Activated CD8-positive, alpha-beta T cell treated with anti-CD3 and anti-CD28 coated beads for 36 hours (primary cell): Measurements from ENCODE around the gene CARD14. TPM values are rescaled to one million over a fixed set of nuclear protein-coding genes. Genes with fewer than 3 reads are reported as not detected.
A peak's percentile ranks its signal among the peaks of the same experiment; 100 is the strongest.
"Not testable (repeated sequence)": the region's sequence is repeated elsewhere in the genome, so short reads cannot be mapped to it uniquely, and the experiment has no call there.

Source experiments
- ATAC-seq: fragments of 200-7000 bp; cut with Tn5 transposase; one replicate; pipeline ENCODE4 v1.10.0; 2021; ENCODE audit warnings: mild to moderate bottlenecking, moderate library complexity
- CTCF ChIA-PET: fragments of 350-600 bp; sonication (Branson Sonifier 250); formaldehyde crosslinking; loops from one replicate; lab custom pipeline; 2021; ENCODE audit warnings: antibody characterized with exemption; lab: Charles Lee
- POLR2A ChIA-PET: fragments of 350-600 bp; sonication (Branson Sonifier 250); formaldehyde crosslinking; loops from one replicate; lab custom pipeline; 2021; ENCODE audit warnings: antibody characterized with exemption; lab: Charles Lee
- DNase-seq: peaks from one replicate; pipeline ENCODE4 v3.0.0-alpha.2; 2020
- H3K27ac Mint-ChIP-seq: one replicate; pipeline ENCODE4 v1.8.0; 2021; ENCODE audit warnings: mild to moderate bottlenecking, mixed read lengths
- H3K27me3 Mint-ChIP-seq: one replicate; pipeline ENCODE4 v1.8.0; 2021; ENCODE audit warnings: mixed read lengths
- H3K36me3 Mint-ChIP-seq: one replicate; pipeline ENCODE4 v1.8.0; 2021; ENCODE audit warnings: low read depth, mixed read lengths
- H3K4me1 Mint-ChIP-seq: one replicate; pipeline ENCODE4 v1.8.0; 2021; ENCODE audit warnings: low read depth, mixed read lengths
- H3K4me3 Mint-ChIP-seq: one replicate; pipeline ENCODE4 v1.8.0; 2021; ENCODE audit warnings: mild to moderate bottlenecking, moderate library complexity, mixed read lengths
- H3K9me3 Mint-ChIP-seq: one replicate; pipeline ENCODE4 v1.8.0; 2021; ENCODE audit warnings: mixed read lengths
- intact Hi-C: fragments of 100-400 bp; cut with micrococcal nuclease; formaldehyde crosslinking; loops from one replicate; pipeline ENCODE4 v1.10.0; 2022
- total RNA-seq, 2 experiments: library from RNA; stranded (reverse); gene quantifications; one replicate each; pipeline ENCODE4 v1.2.3, GENCODE V29; 2021
- TF ChIP-seq, protein P1 (sequence below): fragments of 200-600 bp; IDR thresholded peaks from one replicate; pipeline ENCODE4 v1.8.0; 2022; ENCODE audit warnings: antibody characterized with exemption, mild to moderate bottlenecking

Gene CARD14
- total RNA-seq, 2 experiments from 2014 or later, result 0.11 to 0.50 TPM

DNA sequence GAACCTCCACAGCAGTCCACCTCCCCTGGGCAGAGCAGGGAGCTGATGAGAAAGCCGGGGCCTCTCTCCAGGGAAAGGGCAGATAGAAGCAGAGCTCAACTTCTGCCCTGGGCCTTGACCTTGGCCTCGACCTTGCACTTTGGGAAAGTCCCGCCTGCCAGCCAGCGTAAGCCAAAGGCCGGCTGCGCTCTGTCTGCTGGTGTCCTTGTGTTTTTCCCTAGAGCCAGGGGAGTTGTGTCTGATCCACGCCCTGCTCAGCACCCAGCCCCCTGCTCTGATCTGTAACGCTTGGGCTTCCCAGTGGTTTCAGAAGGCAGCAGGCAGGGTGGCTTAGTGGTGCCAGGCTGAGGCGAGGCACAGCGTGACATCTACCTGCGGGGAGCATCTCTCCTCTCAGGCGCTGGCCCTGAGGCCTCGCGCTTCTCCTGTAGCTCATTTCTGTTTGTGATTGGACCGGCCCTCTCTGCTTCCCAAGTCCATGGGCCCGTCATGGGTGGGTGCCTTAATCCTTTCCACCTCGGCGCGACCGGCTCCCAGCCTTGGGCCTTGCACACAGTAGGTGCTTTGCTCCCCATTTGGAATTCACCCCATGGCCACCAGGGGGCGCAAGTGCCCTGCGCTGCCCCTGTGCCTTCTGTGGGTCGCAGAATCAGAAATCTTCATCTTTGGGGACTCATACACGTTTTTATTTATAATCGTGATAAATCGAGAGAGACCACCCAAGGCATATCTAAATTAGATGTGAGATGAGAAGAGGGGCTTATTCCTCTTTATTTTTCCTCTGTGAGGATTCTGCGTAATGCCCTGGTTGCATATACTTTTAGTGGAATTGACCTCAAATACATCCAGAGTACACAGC lies 26.1 kb downstream of the CARD14 start:
- DNase-seq (peak; percentile 53), ATAC-seq (peak; percentile 47)
- TF ChIP-seq, protein P1, sequence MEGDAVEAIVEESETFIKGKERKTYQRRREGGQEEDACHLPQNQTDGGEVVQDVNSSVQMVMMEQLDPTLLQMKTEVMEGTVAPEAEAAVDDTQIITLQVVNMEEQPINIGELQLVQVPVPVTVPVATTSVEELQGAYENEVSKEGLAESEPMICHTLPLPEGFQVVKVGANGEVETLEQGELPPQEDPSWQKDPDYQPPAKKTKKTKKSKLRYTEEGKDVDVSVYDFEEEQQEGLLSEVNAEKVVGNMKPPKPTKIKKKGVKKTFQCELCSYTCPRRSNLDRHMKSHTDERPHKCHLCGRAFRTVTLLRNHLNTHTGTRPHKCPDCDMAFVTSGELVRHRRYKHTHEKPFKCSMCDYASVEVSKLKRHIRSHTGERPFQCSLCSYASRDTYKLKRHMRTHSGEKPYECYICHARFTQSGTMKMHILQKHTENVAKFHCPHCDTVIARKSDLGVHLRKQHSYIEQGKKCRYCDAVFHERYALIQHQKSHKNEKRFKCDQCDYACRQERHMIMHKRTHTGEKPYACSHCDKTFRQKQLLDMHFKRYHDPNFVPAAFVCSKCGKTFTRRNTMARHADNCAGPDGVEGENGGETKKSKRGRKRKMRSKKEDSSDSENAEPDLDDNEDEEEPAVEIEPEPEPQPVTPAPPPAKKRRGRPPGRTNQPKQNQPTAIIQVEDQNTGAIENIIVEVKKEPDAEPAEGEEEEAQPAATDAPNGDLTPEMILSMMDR, result peak; percentile 99
- no peak overlapping the region for H3K4me3 Mint-ChIP-seq
- peaks cover 6% of the 10 kb centered on the region for H3K27me3 Mint-ChIP-seq
- H3K36me3 Mint-ChIP-seq, result no peaks in the 10 kb centered on the region
- H3K27ac Mint-ChIP-seq, result no peak overlapping the region
- H3K9me3 Mint-ChIP-seq, result no peaks in the 10 kb centered on the region
- ChIA-PET POLR2A (interaction anchor here (0.6 to 1.8 kb wide), 5 partner anchors 13 to 74 kb away, joined by 3 to 8 read pairs (median 5); no protein-coding TSS in a partner anchor), CTCF (interaction anchor here (0.6 to 2.5 kb wide), 38 partner anchors 8 to 181 kb away, joined by 3 to 28 read pairs (median 4); partner anchors contain the start of genes GAA, SGSH and SLC26A11)
- H3K4me1 Mint-ChIP-seq, result no peaks in the 10 kb centered on the region
- intact Hi-C loops, result loop anchor here (2.0 kb wide), 1 partner anchor 57 kb away; no protein-coding TSS in a partner anchor

DNA sequence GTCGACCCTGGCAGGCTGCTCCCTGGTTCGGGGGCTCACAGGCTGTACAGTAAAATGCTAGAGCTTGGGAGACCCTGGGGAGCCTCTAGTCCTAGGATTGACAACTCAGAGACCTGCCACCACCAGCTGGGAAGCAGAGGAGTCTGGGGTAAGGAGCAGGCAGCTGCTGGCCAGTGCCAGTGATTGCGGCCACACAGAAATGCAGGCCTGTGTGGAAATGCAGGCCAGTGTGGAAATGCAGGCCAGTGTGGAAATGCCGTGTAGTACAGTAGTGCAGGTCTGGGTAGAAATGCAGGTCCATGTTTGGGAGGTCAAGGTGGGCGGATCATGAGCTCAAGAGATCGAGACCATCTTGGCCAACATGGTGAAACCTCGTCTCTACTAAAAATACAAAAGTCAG lies 26.8 kb downstream of the CARD14 start:
- Mint-ChIP-seq H3K4me1 (no peaks in the 10 kb centered on the region), H3K9me3 (no peaks in the 10 kb centered on the region)

DNA sequence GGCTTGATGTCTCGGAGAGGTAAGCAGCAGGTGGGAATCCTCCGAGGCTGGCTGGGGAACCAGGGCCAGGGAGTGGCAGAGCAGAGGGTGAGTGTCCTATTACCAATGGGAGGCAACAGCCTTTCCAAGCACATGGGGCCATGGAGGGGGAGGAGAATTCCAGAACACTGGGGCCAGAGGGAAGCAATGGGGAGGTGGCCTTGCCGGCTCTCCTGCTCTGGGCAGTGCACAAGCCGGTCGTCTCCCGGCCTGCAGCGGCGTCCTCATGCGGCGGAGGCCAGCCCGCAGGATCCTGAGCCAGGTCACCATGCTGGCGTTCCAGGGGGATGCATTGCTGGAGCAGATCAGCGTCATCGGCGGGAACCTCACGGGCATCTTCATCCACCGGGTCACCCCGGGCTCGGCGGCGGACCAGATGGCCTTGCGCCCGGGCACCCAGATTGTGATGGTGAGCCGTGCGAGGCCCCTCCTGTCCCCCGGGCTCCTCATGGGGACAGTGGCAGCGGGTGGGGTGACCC lies 28.4 kb downstream of the CARD14 start:
- Mint-ChIP-seq H3K4me1 (no peaks in the 10 kb centered on the region), H3K36me3 (no peaks in the 10 kb centered on the region), H3K9me3 (no peaks in the 10 kb centered on the region), H3K27ac (no peak overlapping the region), H3K27me3 (peaks cover 3% of the 10 kb centered on the region), H3K4me3 (no peak overlapping the region)
- no peak for ATAC-seq
- DNase-seq, result no peak
- intact Hi-C loops, result no loop called here
- POLR2A ChIA-PET, result no interaction called here
- TF ChIP-seq, protein P1, result no peak
- CTCF ChIA-PET, result no interaction called here

More for the DNA sequence above, 26.8 kb downstream of the CARD14 start:
- ATAC-seq (no peak), DNase-seq (no peak)
- intact Hi-C loops, result loop anchor here (2.0 kb wide), 1 partner anchor 56 kb away; no protein-coding TSS in a partner anchor
- Mint-ChIP-seq H3K27me3 (peaks cover 6% of the 10 kb centered on the region), H3K27ac (no peak overlapping the region), H3K36me3 (no peaks in the 10 kb centered on the region), H3K4me3 (no peak overlapping the region)
- POLR2A ChIA-PET, result interaction anchor here (1.6 to 1.8 kb wide), 2 partner anchors 13 to 69 kb away, joined by 5 to 6 read pairs; no protein-coding TSS in a partner anchor
- CTCF ChIA-PET, result interaction anchor here (0.6 to 2.5 kb wide), 18 partner anchors 9 to 168 kb away, joined by 3 to 28 read pairs (median 6); no protein-coding TSS in a partner anchor
- TF ChIP-seq, protein P1, result no peak

DNA sequence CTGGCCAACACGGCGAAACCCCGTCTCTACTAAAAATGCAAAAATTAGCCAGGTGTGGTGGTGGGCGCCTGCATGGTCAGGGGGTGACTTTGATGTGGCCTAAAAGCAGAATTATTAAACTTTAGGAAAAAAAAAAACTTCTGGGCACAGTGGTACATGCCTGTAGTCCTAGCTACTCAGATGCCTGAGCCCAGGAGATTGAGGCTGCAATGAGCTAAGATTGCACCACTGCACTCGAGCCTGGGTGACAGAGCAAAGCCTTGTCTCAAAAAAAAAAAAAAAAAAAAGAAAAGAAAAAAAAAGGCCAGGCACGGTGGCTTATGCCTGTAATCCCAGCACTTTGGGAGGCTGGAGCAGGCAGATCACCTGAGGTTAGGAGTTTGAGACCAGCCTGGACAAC lies 29.5 kb downstream of the CARD14 start:
- H3K27ac Mint-ChIP-seq, intact Hi-C loops, H3K4me1 Mint-ChIP-seq, H3K27me3 Mint-ChIP-seq, ATAC-seq, H3K4me3 Mint-ChIP-seq, H3K36me3 Mint-ChIP-seq, H3K9me3 Mint-ChIP-seq, POLR2A ChIA-PET, CTCF ChIA-PET, DNase-seq: not testable (repeated sequence)

DNA sequence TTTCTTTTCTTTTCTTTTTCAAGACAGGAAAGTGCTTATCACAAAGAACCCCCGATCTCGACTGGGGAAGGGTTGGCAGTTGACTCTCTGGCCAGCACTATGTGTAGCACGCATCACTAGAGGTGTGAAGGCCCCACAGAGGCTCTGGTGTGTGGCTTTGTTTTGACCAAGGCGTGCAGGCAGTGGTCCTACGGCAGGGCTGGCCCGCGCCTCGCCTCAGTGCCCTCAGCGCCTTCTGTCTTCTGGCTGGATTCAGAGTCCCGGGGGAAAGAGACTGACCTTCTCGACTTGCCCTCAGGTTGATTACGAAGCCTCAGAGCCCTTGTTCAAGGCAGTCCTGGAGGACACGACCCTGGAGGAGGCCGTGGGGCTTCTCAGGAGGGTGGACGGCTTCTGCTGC lies 31.6 kb downstream of the CARD14 start:
- no peak for DNase-seq
- POLR2A ChIA-PET, result no interaction called here
- Mint-ChIP-seq H3K4me3 (no peak overlapping the region), H3K4me1 (no peaks in the 10 kb centered on the region), H3K9me3 (no peaks in the 10 kb centered on the region), H3K27ac (no peak overlapping the region), H3K36me3 (no peaks in the 10 kb centered on the region), H3K27me3 (no peaks in the 10 kb centered on the region)
- intact Hi-C loops, result no loop called here
- TF ChIP-seq, protein P1, result no peak
- CTCF ChIA-PET, result interaction anchor here (0.9 kb wide), 1 partner anchor 52 kb away, joined by 4 read pairs; no protein-coding TSS in a partner anchor
- no peak for ATAC-seq
